NOMO-1 treated with dmso at 0.1 percent for 144 hours (cell line): ENCODE measurements around the gene SPCS2.
"Not testable (repeated sequence)": the region's sequence is repeated elsewhere in the genome, so short reads cannot be mapped to it uniquely, and the experiment has no call there.

Source experiments
- DNase-seq: peaks from one replicate; lab custom pipeline; 2025; ENCODE audit not compliant: unreplicated experiment; lab: John Stamatoyannopoulos, UW

Gene SPCS2

DNA sequence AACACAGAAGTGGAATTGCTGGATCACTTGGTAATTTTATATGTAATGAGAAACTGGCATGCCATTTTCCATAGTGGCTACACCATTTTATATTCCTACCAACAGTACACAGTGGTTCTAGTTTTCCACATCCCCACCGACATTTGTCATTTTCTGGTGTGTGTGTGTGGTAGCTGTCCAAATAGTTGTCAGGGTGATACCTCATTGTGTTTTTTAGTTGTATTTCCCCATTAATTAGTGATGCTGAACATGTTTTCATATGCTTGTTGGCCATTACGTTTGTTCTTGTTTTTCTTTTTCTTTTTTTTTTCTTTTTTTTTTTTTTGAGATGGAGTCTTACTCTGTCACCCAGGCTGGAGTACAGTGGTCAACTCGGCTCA, 51.9 kb downstream of the SPCS2 start:
- DNase-seq, result no peak

DNA sequence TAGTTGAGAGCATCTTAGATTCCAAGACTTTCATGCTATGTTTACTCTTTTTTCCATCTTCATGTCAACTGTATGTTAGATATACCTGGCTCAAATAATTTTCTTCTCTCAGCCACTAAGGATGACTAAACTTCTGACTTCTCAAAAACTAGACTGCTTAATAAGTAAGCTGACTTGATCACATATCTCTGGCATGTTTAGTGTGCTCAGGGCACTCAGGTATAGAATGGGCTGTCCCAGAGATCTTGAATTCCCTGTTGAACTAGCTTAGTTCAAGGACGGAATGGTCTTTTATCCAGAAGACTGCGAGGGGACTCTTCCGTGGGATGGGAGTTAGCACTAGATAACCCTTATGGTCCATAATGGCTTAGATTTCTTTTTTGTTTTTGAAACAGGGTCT, 52.6 kb downstream of the SPCS2 start:
- DNase-seq, result no peak

DNA sequence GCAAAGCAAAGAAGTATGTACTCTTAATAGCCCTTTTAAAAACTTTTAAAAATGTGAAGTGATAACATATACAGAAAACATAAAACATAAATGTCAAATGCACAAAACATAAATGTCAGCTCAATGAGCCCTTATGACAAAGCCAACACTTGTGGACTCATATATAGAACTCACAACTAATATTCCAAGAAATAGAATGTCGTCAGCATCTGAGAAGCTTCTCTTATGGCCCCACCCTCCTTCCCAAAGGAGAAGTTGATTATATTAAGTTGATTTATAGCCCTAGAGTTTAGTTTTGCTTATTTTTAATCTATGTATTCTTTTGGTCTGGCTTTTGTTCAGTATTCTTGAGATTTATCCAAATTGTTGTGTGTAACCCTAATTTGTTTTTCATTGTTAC, 53.5 kb downstream of the SPCS2 start:
- no peak for DNase-seq

DNA sequence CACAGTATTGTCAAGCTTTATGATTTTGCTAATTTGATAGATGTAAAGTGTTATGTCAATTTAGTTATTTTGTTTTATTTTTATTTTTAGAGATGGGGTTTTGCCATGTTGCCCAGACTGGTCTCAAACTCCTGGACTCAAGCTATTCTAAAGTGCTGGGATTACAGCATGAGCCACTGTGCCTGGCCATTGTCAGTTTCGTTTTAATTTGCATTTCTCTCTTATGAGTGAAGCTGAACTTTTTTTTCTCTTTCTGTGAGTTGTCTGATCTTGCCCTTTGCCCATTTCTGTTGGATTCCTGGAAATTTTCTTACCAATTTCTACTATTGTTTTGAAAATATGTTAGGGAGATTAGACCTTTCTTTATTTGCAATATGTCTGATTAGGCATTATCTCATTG, 55.1 kb downstream of the SPCS2 start:
- DNase-seq, result no peak

DNA sequence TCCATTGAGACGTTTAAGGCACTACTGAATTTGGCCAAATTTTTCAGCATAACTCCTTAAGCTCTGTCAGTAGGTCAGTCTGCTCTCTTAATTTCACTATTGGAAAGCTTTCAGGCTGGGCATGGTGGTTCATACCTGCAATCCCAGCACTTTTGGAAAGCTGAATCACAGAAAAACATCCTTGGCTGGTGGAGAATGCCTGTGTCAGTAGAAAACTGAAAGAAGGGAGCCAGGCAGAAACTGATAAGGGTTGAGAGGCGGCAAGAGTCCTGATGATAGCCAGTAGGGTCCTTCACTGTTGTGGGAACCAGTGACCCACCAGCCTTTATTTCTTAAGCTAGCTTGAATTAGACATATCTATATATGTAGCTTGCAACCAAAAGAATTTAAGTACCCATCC, 62.3 kb downstream of the SPCS2 start:
- DNase-seq, result no peak

DNA sequence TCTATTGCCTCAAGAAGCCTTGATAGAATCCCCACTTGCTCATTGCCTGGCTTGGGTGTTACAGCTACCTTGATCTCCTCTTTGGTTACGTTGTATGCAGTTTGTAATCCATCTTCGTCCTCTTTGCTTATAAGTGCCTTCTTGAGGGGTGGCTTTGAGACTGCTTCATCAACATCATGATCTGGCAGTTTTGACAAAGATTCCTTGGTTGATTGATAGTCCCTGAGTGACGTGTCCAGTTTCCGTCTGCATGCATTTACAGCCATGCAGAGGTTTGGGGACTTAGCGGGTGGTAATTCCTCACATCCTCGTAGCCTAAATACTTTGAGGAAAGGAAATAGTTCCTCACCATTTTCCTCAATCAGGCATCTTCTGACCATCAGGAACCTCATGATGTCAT, 62.8 kb downstream of the SPCS2 start:
- no peak for DNase-seq

DNA sequence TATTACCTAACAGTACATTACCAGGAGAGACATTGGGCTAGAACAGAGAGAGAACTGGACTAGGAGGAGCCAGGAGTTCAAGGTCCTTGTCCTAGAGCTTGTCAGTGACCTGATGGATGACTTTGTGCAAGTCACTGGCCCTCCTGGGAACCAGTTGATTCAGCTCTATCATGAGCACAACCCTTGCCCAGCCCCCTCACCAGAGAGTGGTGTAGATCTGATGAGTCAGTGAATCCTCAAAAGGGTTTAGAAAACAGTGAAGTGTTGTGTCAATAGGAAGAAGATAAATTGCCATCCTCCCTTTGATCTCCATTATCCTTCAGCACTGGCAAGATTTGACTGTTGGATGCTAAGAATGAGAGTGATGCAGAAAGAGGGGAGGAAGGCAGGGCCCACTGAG, 64.0 kb downstream of the SPCS2 start:
- DNase-seq, result no peak

DNA sequence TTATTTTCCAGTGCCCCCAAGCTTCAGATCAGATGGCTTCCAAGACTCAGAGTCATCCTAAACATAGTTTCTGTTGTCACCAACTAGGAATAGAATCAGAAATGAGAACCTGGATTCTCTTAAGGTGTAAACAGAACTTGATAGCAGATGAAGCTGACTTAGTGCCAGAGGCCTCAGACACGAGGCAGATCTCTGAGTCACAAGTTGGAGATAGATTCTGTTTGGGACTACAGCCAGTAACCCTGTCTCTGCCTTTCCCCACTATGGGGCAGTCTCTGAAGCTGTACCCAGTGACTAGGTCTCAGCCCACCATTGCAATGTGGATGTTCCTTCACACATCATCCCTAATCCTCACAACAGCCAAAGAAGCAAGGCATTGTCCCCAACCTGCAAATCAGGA, 65.1 kb downstream of the SPCS2 start:
- DNase-seq, result no peak

DNA sequence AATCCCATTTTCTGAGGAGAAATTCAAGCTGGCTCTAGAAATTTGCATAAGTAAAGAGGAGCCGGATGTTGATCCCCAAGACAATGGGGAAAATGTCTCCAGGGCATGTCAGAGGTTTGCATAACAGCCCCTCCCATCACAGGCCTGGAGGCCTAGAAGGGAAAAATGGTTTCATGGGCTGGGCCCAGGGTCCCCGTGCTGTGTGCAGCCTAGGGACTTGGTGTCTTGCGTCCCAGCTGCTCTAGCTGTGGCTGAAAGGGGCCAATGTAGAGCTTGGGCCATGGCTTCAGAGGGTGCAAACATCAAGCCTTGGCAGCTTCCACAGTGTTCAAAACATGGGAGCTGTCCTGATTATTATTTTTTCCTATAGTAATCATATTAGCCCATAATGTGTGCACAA, 70.1 kb downstream of the SPCS2 start:
- DNase-seq, result not testable (repeated sequence)

DNA sequence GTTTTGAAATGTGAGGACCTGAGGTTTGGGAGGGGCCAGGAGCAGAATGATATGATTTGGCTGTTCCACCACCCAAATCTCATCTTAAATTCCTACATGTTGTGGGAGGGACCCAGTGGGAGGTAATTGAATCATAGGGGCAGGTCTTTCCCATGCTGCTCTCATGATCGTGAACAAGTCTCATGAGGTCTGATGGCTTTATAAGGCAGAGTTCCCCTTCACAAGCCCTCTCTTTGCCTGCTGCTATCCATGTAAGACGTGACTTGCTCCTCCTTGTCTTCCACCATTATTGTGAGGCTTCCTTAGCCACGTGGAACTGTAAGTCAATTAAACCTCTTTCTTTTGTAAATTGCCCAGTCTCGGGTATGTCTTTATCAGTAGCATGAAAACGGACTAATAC, 71.3 kb downstream of the SPCS2 start:
- DNase-seq, result not testable (repeated sequence)

DNA sequence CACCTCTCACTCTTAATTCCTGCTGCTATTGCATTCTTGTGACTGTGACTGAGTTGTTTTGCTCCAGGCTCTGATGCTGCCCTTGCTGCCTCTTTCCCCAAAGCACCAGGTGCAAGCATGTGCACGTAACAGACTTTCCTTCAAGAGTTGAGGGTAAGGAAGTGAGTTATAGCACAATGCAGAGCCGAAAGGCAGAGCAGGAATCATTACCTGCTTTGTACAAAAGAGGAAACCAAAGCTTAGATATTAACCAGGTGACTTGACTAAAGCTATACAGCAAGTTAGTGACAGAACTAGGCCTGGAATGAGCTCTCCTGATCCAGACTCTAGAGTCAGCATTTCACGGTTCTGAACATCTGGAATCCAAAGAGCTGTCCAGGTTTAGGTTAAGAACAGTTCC, 73.2 kb downstream of the SPCS2 start:
- DNase-seq, result no peak

DNA sequence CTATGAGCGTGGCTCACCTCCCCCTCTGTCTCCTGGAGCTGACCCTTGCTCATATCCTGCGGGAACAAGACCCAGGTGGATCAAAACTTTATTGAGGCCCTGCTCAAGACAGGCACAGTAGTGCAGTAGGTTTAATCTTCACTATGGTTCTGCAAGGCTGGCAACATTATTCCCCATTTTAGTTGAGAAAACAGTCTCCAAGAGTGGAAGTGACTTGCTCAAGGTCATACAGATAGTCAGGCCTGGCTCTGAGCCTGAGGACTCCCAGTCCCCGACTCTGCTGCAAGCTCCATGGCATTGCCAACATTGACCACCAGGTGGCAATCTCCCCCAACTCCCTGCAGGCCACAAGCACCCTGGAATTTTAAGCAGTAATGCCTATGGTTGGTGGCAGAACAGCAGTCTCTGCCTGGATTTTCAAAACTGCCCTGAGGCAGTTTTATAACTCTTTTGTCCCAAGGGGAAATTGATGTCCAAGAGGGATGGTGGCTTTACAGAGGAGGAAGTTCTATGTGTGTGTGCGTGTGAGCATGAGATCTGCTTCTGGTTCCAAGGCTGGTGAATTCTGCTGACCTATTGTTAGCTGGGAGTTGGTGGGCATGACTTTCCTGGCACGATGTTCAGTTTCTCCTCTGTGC, 73.8 kb downstream of the SPCS2 start:
- no peak for DNase-seq

DNA sequence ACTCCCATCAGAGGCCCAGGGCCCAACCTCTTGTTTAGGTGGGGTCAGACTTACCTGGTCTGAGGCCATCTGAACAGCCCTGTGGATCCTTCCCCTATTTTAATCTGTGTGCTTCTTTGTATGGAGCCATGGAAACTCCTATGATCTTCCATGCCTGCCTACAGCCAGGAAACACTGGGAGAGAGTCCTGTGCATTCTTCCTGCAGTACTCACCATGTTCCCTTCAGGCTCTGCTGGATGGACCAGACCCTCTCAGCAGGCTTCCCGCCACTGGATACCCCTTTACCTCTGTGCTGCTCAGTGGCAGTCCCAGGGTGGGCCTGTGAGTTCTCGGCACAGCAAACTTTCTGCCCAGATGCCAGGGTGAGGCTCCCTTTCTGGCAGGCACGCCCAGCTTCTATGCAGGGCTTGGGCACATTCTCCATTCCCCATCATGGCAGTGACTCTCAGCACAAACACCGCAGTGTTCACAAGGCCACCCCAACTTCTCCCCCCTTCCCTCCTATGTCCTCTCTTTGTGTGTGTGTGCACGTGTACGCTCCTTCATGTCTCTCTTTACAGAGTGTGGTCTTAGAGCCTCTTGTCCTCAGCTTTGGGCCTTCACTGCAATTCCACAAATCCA, 74.5 kb downstream of the SPCS2 start:
- DNase-seq, result no peak

DNA sequence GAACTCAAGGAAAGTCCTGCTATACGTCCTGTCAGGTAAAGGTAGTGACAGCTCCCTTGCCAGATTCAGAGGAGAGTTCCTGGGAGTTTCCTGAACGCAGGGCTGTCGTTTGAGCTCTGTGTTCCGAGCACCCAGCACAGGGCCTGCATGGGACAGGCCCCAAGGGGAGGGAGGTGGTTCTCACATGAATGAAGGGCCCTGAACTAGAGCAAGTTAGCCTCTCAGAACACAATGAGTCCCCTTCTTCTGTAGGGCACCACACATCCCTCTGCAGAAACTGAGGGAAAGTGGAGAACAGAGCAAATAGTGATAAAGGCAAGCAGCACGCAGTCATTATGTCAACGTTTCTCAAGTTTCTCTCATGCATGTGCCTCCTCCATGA, 75.0 kb downstream of the SPCS2 start:
- no peak for DNase-seq

DNA sequence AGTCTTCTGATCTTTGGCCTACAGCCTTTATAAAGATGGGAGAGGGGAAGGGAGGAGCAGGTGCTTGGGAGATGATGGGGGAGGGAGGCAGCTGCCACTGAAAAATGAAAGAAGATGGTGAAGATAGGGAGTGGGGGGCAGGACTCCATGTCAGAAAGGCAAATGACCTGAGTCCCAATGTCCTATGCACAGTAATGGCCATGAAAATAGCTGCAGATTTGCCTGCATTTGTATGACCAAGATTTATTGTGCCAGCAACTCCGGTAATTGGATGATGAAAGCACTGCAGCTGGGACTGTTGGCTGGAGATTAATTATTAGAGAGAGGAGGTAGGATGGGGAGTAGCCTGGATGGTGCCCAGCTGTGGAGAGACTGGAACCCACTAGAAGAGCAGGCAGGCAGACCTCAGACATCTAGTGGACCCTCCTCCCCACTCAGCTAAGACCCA, 75.7 kb downstream of the SPCS2 start:
- no peak for DNase-seq

DNA sequence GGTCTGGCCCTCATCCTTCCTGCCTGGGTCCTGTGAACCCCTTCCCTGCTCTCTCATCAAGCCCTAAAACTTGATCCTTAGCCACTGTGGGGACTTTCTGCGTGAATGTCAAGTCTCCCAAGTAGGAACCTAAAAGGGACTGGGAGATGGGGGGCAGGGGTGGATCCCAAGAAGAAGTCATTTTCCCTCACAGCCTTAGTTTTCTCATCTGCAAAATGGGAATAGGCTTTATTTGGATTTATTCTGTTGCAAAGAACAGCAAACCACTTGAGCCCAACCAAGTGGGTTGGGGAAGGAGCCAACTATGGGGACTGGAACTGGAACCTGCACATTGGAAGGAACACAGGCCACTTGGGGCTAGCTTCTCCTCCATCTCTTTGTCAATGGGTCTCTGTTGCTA, 76.5 kb downstream of the SPCS2 start:
- no peak for DNase-seq

DNA sequence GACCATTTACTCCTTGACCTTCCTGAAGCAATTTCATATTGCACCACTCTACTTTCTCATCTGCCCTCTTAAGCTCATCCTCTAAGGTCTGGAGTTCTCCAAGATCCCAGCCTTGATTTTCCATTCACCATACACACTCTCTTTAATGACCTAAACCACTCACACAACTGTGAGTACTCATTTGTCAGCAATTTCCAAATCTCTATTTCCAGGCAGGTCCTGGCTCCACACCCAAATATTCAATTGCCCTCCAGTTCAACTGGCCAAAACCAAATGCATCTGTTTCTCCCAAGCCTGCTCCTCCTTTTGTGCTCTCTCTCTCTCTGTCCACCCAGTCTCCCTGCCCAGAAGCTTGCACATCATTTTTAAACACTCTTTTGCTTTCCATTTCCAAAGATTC, 79.3 kb downstream of the SPCS2 start:
- DNase-seq, result no peak
